ENCODE measurements around the gene TRERF1.

- TF ChIP-seq CTCF (IDR thresholded peaks at IDR 0.05; ENCODE audit: low read length), result no peak
- no peak for TF ChIP-seq EZH2phosphoT487 (IDR thresholded peaks at IDR 0.05; ENCODE audit: low read length)
These were observed 55.0 kb downstream of the TRERF1 start for GRCh38 chr6:42396720-42397119.

Data from MM.1S (cell line).